Nephron progenitor cell (in vitro differentiated cells): ENCODE data around the gene NNMT.
A peak's percentile ranks its signal among the peaks of the same experiment; 100 is the strongest.
"Not testable (repeated sequence)": the region's sequence is repeated elsewhere in the genome, so short reads cannot be mapped to it uniquely, and the experiment has no call there.

Experiments
- DNase-seq: peaks from one replicate; pipeline ENCODE4 v3.0.0; 2021
- H3K27ac Mint-ChIP-seq: 2 replicates; pipeline ENCODE4 v1.8.0; 2021; ENCODE audit warnings: mild to moderate bottlenecking, moderate library complexity, mixed read lengths
- H3K27me3 Mint-ChIP-seq: 2 replicates; pipeline ENCODE4 v1.8.0; 2021; ENCODE audit warnings: mild to moderate bottlenecking, low read depth, mixed read lengths; ENCODE audit not compliant: poor library complexity
- H3K36me3 Mint-ChIP-seq: 2 replicates; pipeline ENCODE4 v1.8.0; 2021; ENCODE audit warnings: low read depth, mixed read lengths
- H3K4me1 Mint-ChIP-seq: 2 replicates; pipeline ENCODE4 v1.8.0; 2021; ENCODE audit warnings: mixed read lengths
- H3K4me3 Mint-ChIP-seq: 2 replicates; pipeline ENCODE4 v1.8.0; 2021; ENCODE audit warnings: mild to moderate bottlenecking, moderate library complexity, mixed read lengths
- H3K9me3 Mint-ChIP-seq: 2 replicates; pipeline ENCODE4 v1.8.0; 2021; ENCODE audit warnings: mild to moderate bottlenecking, moderate library complexity, mixed read lengths
- TF ChIP-seq, protein P1 (sequence below): fragments of 200-600 bp; sonication (generic); IDR thresholded peaks from 2 replicates; pipeline ENCODE4 v1.5.0; 2021; ENCODE audit warnings: antibody characterized with exemption

NNMT gene

GRCh38 chr11:114322934-114323333, 26.7 kb downstream of the NNMT start:
- Mint-ChIP-seq H3K27ac (no peak overlapping the region), H3K4me3 (no peak overlapping the region), H3K27me3 (peaks cover 6% of the 10 kb centered on the region), H3K9me3 (peaks cover 4% of the 10 kb centered on the region), H3K4me1 (peaks cover 30% of the 10 kb centered on the region), H3K36me3 (no peaks in the 10 kb centered on the region)
- DNase-seq, result no peak
- TF ChIP-seq, protein P1, sequence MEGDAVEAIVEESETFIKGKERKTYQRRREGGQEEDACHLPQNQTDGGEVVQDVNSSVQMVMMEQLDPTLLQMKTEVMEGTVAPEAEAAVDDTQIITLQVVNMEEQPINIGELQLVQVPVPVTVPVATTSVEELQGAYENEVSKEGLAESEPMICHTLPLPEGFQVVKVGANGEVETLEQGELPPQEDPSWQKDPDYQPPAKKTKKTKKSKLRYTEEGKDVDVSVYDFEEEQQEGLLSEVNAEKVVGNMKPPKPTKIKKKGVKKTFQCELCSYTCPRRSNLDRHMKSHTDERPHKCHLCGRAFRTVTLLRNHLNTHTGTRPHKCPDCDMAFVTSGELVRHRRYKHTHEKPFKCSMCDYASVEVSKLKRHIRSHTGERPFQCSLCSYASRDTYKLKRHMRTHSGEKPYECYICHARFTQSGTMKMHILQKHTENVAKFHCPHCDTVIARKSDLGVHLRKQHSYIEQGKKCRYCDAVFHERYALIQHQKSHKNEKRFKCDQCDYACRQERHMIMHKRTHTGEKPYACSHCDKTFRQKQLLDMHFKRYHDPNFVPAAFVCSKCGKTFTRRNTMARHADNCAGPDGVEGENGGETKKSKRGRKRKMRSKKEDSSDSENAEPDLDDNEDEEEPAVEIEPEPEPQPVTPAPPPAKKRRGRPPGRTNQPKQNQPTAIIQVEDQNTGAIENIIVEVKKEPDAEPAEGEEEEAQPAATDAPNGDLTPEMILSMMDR, result no peak

GRCh38 chr11:114326151-114326550, 30.0 kb downstream of the NNMT start:
- Mint-ChIP-seq H3K4me1 (peaks cover 11% of the 10 kb centered on the region), H3K27ac (no peak overlapping the region), H3K36me3 (peaks cover 8% of the 10 kb centered on the region), H3K27me3 (peaks cover 7% of the 10 kb centered on the region), H3K9me3 (peaks cover 19% of the 10 kb centered on the region), H3K4me3 (no peak overlapping the region)
- TF ChIP-seq, protein P1, result no peak
- DNase-seq, result no peak

DNA sequence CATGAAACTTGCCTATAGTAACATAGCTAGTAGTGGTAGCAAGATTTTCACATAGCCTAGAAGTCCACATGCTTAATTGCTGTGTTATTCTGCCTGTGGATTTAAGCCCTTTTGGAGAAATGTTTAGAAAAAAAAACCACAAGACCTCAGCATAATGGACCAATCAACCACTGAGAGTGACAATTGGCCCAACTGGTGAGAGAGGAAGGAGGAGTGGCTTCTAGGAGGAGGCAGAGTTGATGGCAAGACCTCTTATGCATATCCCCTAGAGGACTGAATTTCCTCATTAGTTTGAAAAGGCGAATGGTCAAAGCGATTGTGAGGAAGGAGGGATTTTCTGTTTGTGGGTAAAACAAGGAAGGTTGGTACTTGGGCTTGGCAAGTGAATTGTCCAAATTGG, 30.6 kb downstream of the NNMT start:
- H3K9me3 Mint-ChIP-seq, result peaks cover 23% of the 10 kb centered on the region
- DNase-seq, result no peak
- H3K4me3 Mint-ChIP-seq, result no peak overlapping the region
- peaks cover 8% of the 10 kb centered on the region for H3K36me3 Mint-ChIP-seq
- TF ChIP-seq, protein P1, result no peak
- H3K27me3 Mint-ChIP-seq, result peaks cover 7% of the 10 kb centered on the region
- no peak overlapping the region for H3K27ac Mint-ChIP-seq
- H3K4me1 Mint-ChIP-seq, result peaks cover 6% of the 10 kb centered on the region

GRCh38 chr11:114330373-114330772, 34.2 kb downstream of the NNMT start:
- no peak overlapping the region for H3K27ac Mint-ChIP-seq
- TF ChIP-seq, protein P1, result no peak
- peaks cover 8% of the 10 kb centered on the region for H3K36me3 Mint-ChIP-seq
- peaks cover 45% of the 10 kb centered on the region for H3K9me3 Mint-ChIP-seq
- H3K4me3 Mint-ChIP-seq, result no peak overlapping the region
- DNase-seq, result no peak
- no peaks in the 10 kb centered on the region for H3K4me1 Mint-ChIP-seq
- H3K27me3 Mint-ChIP-seq, result peaks cover 10% of the 10 kb centered on the region

DNA sequence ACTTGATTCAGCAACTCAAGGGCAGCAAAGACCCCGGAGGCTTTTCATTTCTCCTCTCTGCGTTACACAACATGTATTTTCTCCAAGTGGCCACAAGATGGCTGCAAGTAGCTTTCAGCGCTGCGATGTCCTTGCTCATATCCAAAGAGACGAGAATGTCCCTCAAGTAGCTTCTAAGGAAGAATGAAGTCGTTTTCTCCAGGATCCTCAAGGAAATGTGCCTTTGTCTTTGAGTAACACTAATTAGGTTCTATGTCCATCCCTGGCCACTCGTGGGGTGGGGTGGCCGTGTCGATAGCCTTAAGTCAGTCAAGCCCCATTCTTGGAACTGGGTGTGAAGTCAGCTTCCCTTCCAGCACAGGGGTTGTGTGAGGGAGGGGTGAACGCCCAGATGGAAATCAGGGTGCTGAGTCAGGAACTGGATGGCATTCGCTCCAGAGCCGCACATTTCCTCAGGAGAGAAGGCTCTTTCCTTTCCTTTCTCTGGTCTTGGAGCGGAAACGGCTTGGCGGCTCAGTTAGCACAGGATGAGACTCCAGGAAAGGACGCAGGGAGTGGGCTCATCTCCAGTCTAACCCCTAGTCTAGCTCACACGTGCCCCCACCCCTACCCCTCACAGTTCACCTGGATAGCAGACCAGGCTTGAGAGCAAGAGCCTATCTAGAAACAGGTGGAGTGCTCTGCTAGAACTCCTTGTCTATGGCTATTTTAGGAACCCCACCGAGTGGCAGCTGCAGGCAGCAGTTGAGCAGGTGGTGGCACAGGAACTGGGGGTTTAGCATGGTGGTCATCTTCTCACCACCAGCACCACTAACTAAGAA, 44.3 kb downstream of the NNMT start:
- H3K4me3 Mint-ChIP-seq, result no peak overlapping the region
- TF ChIP-seq, protein P1, result peak; percentile 78
- H3K9me3 Mint-ChIP-seq, result peaks cover 4% of the 10 kb centered on the region
- no peak overlapping the region for H3K27ac Mint-ChIP-seq
- H3K27me3 Mint-ChIP-seq, result peaks cover 8% of the 10 kb centered on the region
- no peaks in the 10 kb centered on the region for H3K36me3 Mint-ChIP-seq
- peak; percentile 40 for DNase-seq
- no peaks in the 10 kb centered on the region for H3K4me1 Mint-ChIP-seq

DNA sequence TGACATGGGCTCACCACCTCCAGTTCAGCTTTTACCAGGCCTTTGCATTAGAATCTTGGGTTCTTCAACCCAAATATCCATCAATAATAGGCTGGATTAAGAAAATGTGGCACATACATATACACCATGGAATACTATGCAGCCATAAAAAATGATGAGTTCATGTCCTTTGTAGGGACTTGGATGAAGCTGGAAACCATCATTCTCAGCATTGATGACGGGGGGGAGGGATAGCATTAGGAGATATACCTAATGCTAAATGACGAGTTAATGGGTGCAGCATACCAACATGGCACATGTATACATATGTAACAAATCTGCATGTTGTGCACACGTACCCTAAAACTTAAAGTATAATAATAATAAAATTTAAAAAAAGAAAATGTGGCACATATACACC, 45.5 kb downstream of the NNMT start:
- H3K27me3 Mint-ChIP-seq, DNase-seq, H3K4me1 Mint-ChIP-seq, H3K4me3 Mint-ChIP-seq, H3K27ac Mint-ChIP-seq, H3K36me3 Mint-ChIP-seq, H3K9me3 Mint-ChIP-seq: not testable (repeated sequence)
